ENCODE measurements around the gene AKR1B15. TPM values are rescaled to one million over a fixed set of nuclear protein-coding genes. Genes with fewer than 3 reads are reported as not detected.

AKR1B15 gene
- total and polyA plus RNA-seq, 2 experiments from 2014 or later = not detected

GRCh38 chr7:134554417-134554966, 5.6 kb downstream of the AKR1B15 start (continued):
- TF ChIP-seq ZNF462 (CRISPR knock-in tag; IDR thresholded peaks at IDR 0.05) = no peak
- no peak for TF ChIP-seq ZNF331 (CRISPR knock-in tag; IDR thresholded peaks at IDR 0.05; ENCODE audit: low read depth)
- TF ChIP-seq ZNF114 (CRISPR knock-in tag; IDR thresholded peaks at IDR 0.05) = no peak
- TF ChIP-seq POLR2AphosphoS5 (IDR thresholded peaks at IDR 0.05; ENCODE audit: low read depth) = no peak
- no peak for TF ChIP-seq EZH2 (IDR thresholded peaks at IDR 0.05; ENCODE audit: low read depth, unreplicated experiment)
- no peak for TF ChIP-seq STAT1 (IDR thresholded peaks at IDR 0.05; ENCODE audit: unreplicated experiment)
- TF ChIP-seq ETS1 (IDR thresholded peaks at IDR 0.05) = no peak

GRCh38 chr7:134557391-134557790, 8.5 kb downstream of the AKR1B15 start:
- no peaks in the 10 kb centered on the region for H3K79me2 ChIP-seq (replicated peaks; ENCODE audit: insufficient read depth)

More at GRCh38 chr7:134557391-134557790, 8.5 kb downstream of the AKR1B15 start:
- Histone ChIP-seq H3F3A (replicated peaks; ENCODE audit: low read depth) (no peaks in the 10 kb centered on the region), H3K36me3 (ENCODE audit: insufficient read depth) (no peaks in the 10 kb centered on the region), H4K20me1 (replicated peaks; ENCODE audit: insufficient read depth) (no peaks in the 10 kb centered on the region), H2AFZ (no peak overlapping the region), H3K4me2 (no peak overlapping the region), H3K27ac (ENCODE audit: low read depth) (no peak overlapping the region), H3K4me3 (no peak overlapping the region), H3K9me2 (ENCODE audit: insufficient read depth) (no peaks in the 10 kb centered on the region; the same call in 1 of the 2 replicates), H3K27me3 (ENCODE audit: insufficient read depth) (no peaks in the 10 kb centered on the region), H3K4me1 (ENCODE audit: insufficient read depth) (no peaks in the 10 kb centered on the region)
- Mint-ChIP-seq H3K4me1 (peaks cover 6% of the 10 kb centered on the region; the same call in 2 of the 3 replicates), H3K36me3 (ENCODE audit: low read depth) (no peaks in the 10 kb centered on the region), H3K27ac (no peak overlapping the region), H3K4me3 (no peak overlapping the region), H3K27me3 (ENCODE audit: insufficient read depth, low read depth, poor library complexity) (peaks cover 6% of the 10 kb centered on the region), H3K9me3 (peaks cover 7% of the 10 kb centered on the region; the same call in 2 of the 3 replicates)
- no peak for DNase-seq (ENCODE audit: low spot score)
- no peak for ATAC-seq
- TF ChIP-seq CREB1 (CRISPR knock-in tag; IDR thresholded peaks at IDR 0.05; ENCODE audit: low read depth) (no peak), NANOG (IDR thresholded peaks at IDR 0.05; ENCODE audit: borderline replicate concordance) (no peak), POLR2AphosphoS5 (IDR thresholded peaks at IDR 0.05; ENCODE audit: low read depth) (no peak), EZH2phosphoT487 (IDR thresholded peaks at IDR 0.05; ENCODE audit: unreplicated experiment) (no peak), ZNF114 (CRISPR knock-in tag; IDR thresholded peaks at IDR 0.05) (no peak), STAT1 (IDR thresholded peaks at IDR 0.05; ENCODE audit: unreplicated experiment) (no peak)
